ENCODE data around the gene GRIK4. TPM values are rescaled to one million over a fixed set of nuclear protein-coding genes. Genes with fewer than 3 reads are reported as not detected.

Gene GRIK4
- total RNA-seq, 1 donor from 2014 or later, result not detected

- Mint-ChIP-seq H3K9me3 (ENCODE audit: low read depth) (no peaks in the 10 kb centered on the region), H3K4me3 (ENCODE audit: low read depth) (no peak overlapping the region), H3K4me1 (ENCODE audit: low read depth) (peaks cover 6% of the 10 kb centered on the region), H3K27me3 (peaks cover 26% of the 10 kb centered on the region), H3K36me3 (ENCODE audit: insufficient read depth) (no peaks in the 10 kb centered on the region), H3K27ac (no peak overlapping the region)
- DNase-seq (ENCODE audit: low spot score, unreplicated experiment), result no peak
- no peak for TF ChIP-seq CTCF (IDR thresholded peaks at IDR 0.05; ENCODE audit: unreplicated experiment)
Measured at GRCh38 chr11:120911943-120912342, 400.4 kb downstream of the GRIK4 start.

DNA sequence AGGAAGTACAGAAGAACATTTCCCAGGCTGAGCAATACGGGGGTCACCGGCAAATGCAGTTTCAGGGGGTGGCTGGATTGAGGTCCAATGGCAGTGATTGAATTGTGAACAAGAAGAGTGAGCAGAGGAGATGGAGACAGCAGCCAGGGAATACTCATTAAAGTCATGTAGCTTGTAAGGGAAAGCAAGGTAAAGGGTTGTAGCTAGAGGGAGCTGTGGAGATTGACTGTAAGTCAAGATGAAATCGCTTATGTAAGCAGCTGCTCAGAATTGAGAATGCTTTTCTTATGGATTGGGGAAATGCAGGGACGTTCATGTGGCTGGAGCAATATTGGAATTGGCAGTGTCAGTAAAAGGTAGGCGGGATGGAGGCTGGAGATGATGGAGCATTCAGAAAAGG, 401.0 kb downstream of the GRIK4 start:
- H3K4me1 Mint-ChIP-seq (ENCODE audit: low read depth), result peaks cover 3% of the 10 kb centered on the region
- no peaks in the 10 kb centered on the region for H3K36me3 Mint-ChIP-seq (ENCODE audit: insufficient read depth)
- peak; percentile 39 for TF ChIP-seq CTCF (IDR thresholded peaks at IDR 0.05; ENCODE audit: unreplicated experiment)
- DNase-seq (ENCODE audit: low spot score, unreplicated experiment), result no peak
- no peak overlapping the region for H3K4me3 Mint-ChIP-seq (ENCODE audit: low read depth)
- H3K9me3 Mint-ChIP-seq (ENCODE audit: low read depth), result no peaks in the 10 kb centered on the region
- H3K27me3 Mint-ChIP-seq, result peaks cover 24% of the 10 kb centered on the region
- H3K27ac Mint-ChIP-seq, result no peak overlapping the region

DNA sequence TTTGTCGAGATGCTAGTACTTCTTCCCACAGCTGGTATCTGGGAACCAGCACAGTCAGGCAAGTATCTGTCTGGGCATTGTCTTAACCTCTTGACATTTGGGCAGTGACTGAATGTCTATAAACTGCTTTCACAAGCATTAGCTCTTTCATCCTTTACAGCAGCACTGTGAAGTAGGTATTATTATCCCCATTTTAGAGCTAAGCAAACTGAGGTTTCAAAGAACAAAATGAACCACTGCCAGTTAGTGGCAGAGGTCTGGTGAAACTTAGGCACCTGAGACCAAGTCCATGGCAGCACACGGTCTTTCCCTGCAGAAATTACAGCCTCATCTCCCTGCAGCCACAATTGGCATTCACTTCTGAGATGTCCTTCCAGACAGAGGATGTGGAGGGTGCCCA, 401.4 kb downstream of the GRIK4 start:
- Mint-ChIP-seq H3K27me3 (peaks cover 23% of the 10 kb centered on the region), H3K27ac (no peak overlapping the region), H3K4me1 (ENCODE audit: low read depth) (peaks cover 2% of the 10 kb centered on the region), H3K4me3 (ENCODE audit: low read depth) (no peak overlapping the region), H3K36me3 (ENCODE audit: insufficient read depth) (no peaks in the 10 kb centered on the region), H3K9me3 (ENCODE audit: low read depth) (no peaks in the 10 kb centered on the region)
- no peak for TF ChIP-seq CTCF (IDR thresholded peaks at IDR 0.05; ENCODE audit: unreplicated experiment)
- DNase-seq (ENCODE audit: low spot score, unreplicated experiment), result no peak

DNA sequence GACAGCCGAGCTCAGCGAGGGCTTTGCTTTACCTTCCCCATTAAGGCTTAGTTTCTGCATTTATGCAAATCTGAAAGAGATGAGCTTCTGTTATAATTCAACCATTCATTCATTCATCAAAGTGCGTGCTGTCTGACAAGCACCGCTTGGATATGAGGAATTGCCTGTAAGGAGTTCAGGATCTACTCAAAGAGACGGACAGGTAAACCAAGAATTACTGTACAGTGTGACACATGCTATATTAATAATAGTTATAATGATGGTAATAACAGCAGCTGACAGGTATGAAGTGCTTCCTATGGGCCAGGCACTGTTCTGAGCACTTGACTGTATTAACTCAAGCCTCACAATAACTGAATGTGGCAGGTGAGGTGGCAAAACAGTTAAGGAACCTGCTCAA, 402.5 kb downstream of the GRIK4 start:
- Mint-ChIP-seq H3K4me3 (ENCODE audit: low read depth) (no peak overlapping the region), H3K27ac (peak overlapping the region; percentile 0), H3K36me3 (ENCODE audit: insufficient read depth) (no peaks in the 10 kb centered on the region), H3K4me1 (ENCODE audit: low read depth) (peaks cover 2% of the 10 kb centered on the region), H3K27me3 (peaks cover 29% of the 10 kb centered on the region), H3K9me3 (ENCODE audit: low read depth) (no peaks in the 10 kb centered on the region)
- no peak for TF ChIP-seq CTCF (IDR thresholded peaks at IDR 0.05; ENCODE audit: unreplicated experiment)
- no peak for DNase-seq (ENCODE audit: low spot score, unreplicated experiment)

DNA sequence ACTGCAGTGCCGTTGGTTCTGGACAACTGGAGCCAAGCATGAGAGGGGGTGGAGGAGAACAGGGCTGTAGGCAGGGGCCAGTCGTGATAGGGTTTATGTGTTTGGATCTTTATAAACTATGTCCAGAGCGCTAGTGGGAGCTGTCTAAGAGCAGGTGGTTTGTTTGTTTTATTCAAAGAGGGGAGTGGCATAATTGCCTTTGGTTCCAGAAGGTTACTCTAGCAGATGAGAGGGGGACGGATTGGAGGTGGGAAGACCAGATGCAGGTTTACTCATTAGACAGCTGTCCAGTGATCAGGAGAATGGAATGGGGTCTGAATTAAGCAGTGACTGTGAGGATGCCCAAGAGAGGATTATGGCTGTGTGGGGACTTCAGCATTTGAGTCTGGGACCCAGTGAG, 403.1 kb downstream of the GRIK4 start:
- Mint-ChIP-seq H3K27me3 (peaks cover 31% of the 10 kb centered on the region), H3K36me3 (ENCODE audit: insufficient read depth) (no peaks in the 10 kb centered on the region), H3K4me3 (ENCODE audit: low read depth) (no peak overlapping the region), H3K4me1 (ENCODE audit: low read depth) (peaks cover 2% of the 10 kb centered on the region), H3K27ac (peak overlapping the region; percentile 0), H3K9me3 (ENCODE audit: low read depth) (no peaks in the 10 kb centered on the region)
- DNase-seq (ENCODE audit: low spot score, unreplicated experiment), result no peak
- no peak for TF ChIP-seq CTCF (IDR thresholded peaks at IDR 0.05; ENCODE audit: unreplicated experiment)
